ENCODE measurements around the gene SASH1. TPM values are rescaled to one million over a fixed set of nuclear protein-coding genes. Genes with fewer than 3 reads are reported as not detected.

The SASH1 gene
- total RNA-seq, 1 donor from 2014 or later, result 15.5 TPM

DNA sequence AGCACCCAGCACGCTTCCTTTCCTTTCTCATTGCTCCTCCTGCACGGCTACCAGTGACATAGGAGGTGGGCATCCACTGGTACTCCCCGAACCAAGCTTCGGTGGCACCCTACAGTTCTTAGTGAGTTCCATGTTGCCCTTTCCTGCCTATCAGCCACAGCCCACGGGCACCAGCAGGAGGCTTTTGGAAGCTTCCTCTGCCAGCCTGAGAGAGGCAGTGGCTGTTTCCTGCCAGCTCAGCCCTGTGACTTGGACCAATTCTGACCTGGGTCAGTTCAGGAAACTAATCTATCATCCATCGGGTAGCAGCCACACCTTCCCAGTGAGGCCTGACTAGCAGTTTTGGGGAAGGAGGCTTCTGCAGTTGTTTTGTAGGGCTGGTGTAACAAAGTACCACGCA is 227.8 kb downstream of the SASH1 start:
- H3K36me3 ChIP-seq (ENCODE audit: insufficient read depth, low read length), result no peaks in the 10 kb centered on the region
- H3K79me2 ChIP-seq (ENCODE audit: insufficient read depth, low read length), result no peaks in the 10 kb centered on the region
- Mint-ChIP-seq H3K27me3 (ENCODE audit: low read depth, unreplicated experiment) (peaks cover 5% of the 10 kb centered on the region), H3K4me1 (ENCODE audit: low read depth, unreplicated experiment) (peaks cover 15% of the 10 kb centered on the region), H3K9me3 (ENCODE audit: unreplicated experiment) (no peaks in the 10 kb centered on the region), H3K4me3 (ENCODE audit: unreplicated experiment) (no peak overlapping the region), H3K36me3 (ENCODE audit: low read depth, unreplicated experiment) (no peaks in the 10 kb centered on the region), H3K27ac (ENCODE audit: unreplicated experiment) (no peak overlapping the region)
- no peak overlapping the region for H3K9ac ChIP-seq (ENCODE audit: low read length)
- H2AFZ ChIP-seq (ENCODE audit: low read depth, low read length), result peak overlapping the region; percentile 39
- H3K27ac ChIP-seq (ENCODE audit: low read depth, low read length), result no peak overlapping the region
- DNase-seq (ENCODE audit: low read depth) (no peak), FAIRE-seq (no peak)
- H3K9me3 ChIP-seq (ENCODE audit: insufficient read depth, low read depth, low read length), result no peaks in the 10 kb centered on the region
- peaks cover 19% of the 10 kb centered on the region for H3K4me1 ChIP-seq (ENCODE audit: insufficient read depth, low read length)
- no peak overlapping the region for H3K4me3 ChIP-seq (ENCODE audit: insufficient read depth, low read depth, low read length)
- H3K4me2 ChIP-seq (ENCODE audit: low read length), result no peak overlapping the region
- no peak for TF ChIP-seq EZH2 (IDR thresholded peaks at IDR 0.05; ENCODE audit: insufficient read depth, low read length)
- TF ChIP-seq, protein P1, sequence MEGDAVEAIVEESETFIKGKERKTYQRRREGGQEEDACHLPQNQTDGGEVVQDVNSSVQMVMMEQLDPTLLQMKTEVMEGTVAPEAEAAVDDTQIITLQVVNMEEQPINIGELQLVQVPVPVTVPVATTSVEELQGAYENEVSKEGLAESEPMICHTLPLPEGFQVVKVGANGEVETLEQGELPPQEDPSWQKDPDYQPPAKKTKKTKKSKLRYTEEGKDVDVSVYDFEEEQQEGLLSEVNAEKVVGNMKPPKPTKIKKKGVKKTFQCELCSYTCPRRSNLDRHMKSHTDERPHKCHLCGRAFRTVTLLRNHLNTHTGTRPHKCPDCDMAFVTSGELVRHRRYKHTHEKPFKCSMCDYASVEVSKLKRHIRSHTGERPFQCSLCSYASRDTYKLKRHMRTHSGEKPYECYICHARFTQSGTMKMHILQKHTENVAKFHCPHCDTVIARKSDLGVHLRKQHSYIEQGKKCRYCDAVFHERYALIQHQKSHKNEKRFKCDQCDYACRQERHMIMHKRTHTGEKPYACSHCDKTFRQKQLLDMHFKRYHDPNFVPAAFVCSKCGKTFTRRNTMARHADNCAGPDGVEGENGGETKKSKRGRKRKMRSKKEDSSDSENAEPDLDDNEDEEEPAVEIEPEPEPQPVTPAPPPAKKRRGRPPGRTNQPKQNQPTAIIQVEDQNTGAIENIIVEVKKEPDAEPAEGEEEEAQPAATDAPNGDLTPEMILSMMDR (IDR thresholded peaks at IDR 0.05; ENCODE audit: insufficient read depth, low read depth, low read length), result no peak
- H3K27me3 ChIP-seq (ENCODE audit: insufficient read depth, low read length), result no peaks in the 10 kb centered on the region
- no peaks in the 10 kb centered on the region for H4K20me1 ChIP-seq (ENCODE audit: insufficient read depth, low read length)

DNA sequence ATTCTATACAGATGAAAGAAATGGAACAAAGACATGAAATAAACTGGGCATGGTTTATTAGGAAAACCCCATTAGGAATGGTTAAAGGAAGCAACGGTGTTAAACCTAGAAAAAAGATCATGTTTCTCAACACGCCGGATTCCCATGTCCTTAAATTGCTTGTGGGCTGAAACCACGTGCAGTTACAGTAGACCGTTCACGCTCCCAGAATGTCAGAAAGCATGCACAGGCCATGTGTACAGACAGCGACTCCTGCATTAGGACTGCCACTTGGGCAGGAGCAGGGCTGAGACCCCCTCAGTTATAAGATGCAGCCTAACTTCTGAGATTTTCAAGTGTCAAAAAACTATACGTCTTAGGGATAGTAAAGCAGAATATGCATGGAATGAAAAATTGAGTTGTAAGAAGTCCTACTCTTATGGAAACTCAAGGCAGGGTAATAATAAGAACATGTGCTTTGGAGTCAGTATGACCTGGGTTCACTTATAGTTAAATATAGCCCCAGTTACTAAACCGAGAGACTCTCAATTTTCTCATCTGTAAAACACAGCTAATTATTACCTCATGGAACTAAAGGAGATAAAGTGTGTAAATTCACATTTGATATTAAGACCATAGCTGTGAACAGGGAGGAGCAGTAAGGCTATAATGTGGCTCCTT is 230.2 kb downstream of the SASH1 start:
- Histone ChIP-seq H3K27me3 (ENCODE audit: insufficient read depth, low read length) (no peaks in the 10 kb centered on the region), H3K27ac (ENCODE audit: low read depth, low read length) (no peak overlapping the region), H3K9me3 (ENCODE audit: insufficient read depth, low read depth, low read length) (no peaks in the 10 kb centered on the region), H3K9ac (ENCODE audit: low read length) (no peak overlapping the region), H3K4me2 (ENCODE audit: low read length) (no peak overlapping the region), H4K20me1 (ENCODE audit: insufficient read depth, low read length) (no peaks in the 10 kb centered on the region), H3K79me2 (ENCODE audit: insufficient read depth, low read length) (no peaks in the 10 kb centered on the region), H3K4me3 (ENCODE audit: insufficient read depth, low read depth, low read length) (no peak overlapping the region), H2AFZ (ENCODE audit: low read depth, low read length) (no peak overlapping the region), H3K36me3 (ENCODE audit: insufficient read depth, low read length) (no peaks in the 10 kb centered on the region), H3K4me1 (ENCODE audit: insufficient read depth, low read length) (peaks cover 6% of the 10 kb centered on the region)
- peak; percentile 34 for FAIRE-seq
- no peak for DNase-seq (ENCODE audit: low read depth)
- no peak for TF ChIP-seq EZH2 (IDR thresholded peaks at IDR 0.05; ENCODE audit: insufficient read depth, low read length)
- TF ChIP-seq, protein P1 (IDR thresholded peaks at IDR 0.05; ENCODE audit: insufficient read depth, low read depth, low read length), result no peak
- Mint-ChIP-seq H3K27ac (ENCODE audit: unreplicated experiment) (no peak overlapping the region), H3K4me1 (ENCODE audit: low read depth, unreplicated experiment) (no peaks in the 10 kb centered on the region), H3K27me3 (ENCODE audit: low read depth, unreplicated experiment) (peaks cover 5% of the 10 kb centered on the region), H3K4me3 (ENCODE audit: unreplicated experiment) (no peak overlapping the region), H3K9me3 (ENCODE audit: unreplicated experiment) (no peaks in the 10 kb centered on the region), H3K36me3 (ENCODE audit: low read depth, unreplicated experiment) (no peaks in the 10 kb centered on the region)

DNA sequence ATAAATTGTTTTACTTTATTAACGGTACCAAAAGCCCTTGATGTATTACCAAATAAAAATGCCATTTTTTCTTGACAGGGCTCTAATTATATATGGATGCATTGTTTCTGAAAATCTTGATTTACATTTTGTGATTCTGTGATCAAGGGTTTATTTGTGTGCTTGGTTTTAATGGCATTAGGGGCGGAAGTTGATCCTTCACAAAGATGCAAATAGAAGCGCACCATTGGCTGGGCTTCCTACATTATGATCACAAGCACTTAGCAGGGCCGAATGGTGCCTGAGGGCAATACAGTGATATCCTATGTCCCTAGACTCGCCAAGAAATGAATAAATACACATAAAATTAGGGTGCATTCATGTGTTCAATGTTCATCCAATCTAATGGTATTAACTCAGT is 231.3 kb downstream of the SASH1 start:
- no peak overlapping the region for H3K9ac ChIP-seq (ENCODE audit: low read length)
- H3K27ac Mint-ChIP-seq (ENCODE audit: unreplicated experiment), result no peak overlapping the region
- H3K4me2 ChIP-seq (ENCODE audit: low read length), result no peak overlapping the region
- H3K9me3 ChIP-seq (ENCODE audit: insufficient read depth, low read depth, low read length), result no peaks in the 10 kb centered on the region
- peaks cover 5% of the 10 kb centered on the region for H3K27me3 Mint-ChIP-seq (ENCODE audit: low read depth, unreplicated experiment)
- H3K9me3 Mint-ChIP-seq (ENCODE audit: unreplicated experiment), result no peaks in the 10 kb centered on the region
- no peak overlapping the region for H3K27ac ChIP-seq (ENCODE audit: low read depth, low read length)
- TF ChIP-seq, protein P1 (IDR thresholded peaks at IDR 0.05; ENCODE audit: insufficient read depth, low read depth, low read length), result no peak
- TF ChIP-seq EZH2 (IDR thresholded peaks at IDR 0.05; ENCODE audit: insufficient read depth, low read length), result no peak
- no peak overlapping the region for H2AFZ ChIP-seq (ENCODE audit: low read depth, low read length)
- H3K4me1 Mint-ChIP-seq (ENCODE audit: low read depth, unreplicated experiment), result peaks cover 3% of the 10 kb centered on the region
- FAIRE-seq (no peak), DNase-seq (ENCODE audit: low read depth) (no peak)
- H3K27me3 ChIP-seq (ENCODE audit: insufficient read depth, low read length), result no peaks in the 10 kb centered on the region
- no peaks in the 10 kb centered on the region for H4K20me1 ChIP-seq (ENCODE audit: insufficient read depth, low read length)
- H3K36me3 Mint-ChIP-seq (ENCODE audit: low read depth, unreplicated experiment), result no peaks in the 10 kb centered on the region
- no peak overlapping the region for H3K4me3 ChIP-seq (ENCODE audit: insufficient read depth, low read depth, low read length)
- H3K36me3 ChIP-seq (ENCODE audit: insufficient read depth, low read length), result no peaks in the 10 kb centered on the region
- H3K4me1 ChIP-seq (ENCODE audit: insufficient read depth, low read length), result peaks cover 6% of the 10 kb centered on the region
- H3K79me2 ChIP-seq (ENCODE audit: insufficient read depth, low read length), result no peaks in the 10 kb centered on the region
- H3K4me3 Mint-ChIP-seq (ENCODE audit: unreplicated experiment), result no peak overlapping the region

All from astrocyte (in vitro differentiated cells and primary cell).